Measurements from ENCODE around the gene ZNHIT6. TPM values are rescaled to one million over a fixed set of nuclear protein-coding genes. Genes with fewer than 3 reads are reported as not detected.

The ZNHIT6 gene
- total RNA-seq, 1 experiment from 2014 or later: 41.2 TPM

DNA sequence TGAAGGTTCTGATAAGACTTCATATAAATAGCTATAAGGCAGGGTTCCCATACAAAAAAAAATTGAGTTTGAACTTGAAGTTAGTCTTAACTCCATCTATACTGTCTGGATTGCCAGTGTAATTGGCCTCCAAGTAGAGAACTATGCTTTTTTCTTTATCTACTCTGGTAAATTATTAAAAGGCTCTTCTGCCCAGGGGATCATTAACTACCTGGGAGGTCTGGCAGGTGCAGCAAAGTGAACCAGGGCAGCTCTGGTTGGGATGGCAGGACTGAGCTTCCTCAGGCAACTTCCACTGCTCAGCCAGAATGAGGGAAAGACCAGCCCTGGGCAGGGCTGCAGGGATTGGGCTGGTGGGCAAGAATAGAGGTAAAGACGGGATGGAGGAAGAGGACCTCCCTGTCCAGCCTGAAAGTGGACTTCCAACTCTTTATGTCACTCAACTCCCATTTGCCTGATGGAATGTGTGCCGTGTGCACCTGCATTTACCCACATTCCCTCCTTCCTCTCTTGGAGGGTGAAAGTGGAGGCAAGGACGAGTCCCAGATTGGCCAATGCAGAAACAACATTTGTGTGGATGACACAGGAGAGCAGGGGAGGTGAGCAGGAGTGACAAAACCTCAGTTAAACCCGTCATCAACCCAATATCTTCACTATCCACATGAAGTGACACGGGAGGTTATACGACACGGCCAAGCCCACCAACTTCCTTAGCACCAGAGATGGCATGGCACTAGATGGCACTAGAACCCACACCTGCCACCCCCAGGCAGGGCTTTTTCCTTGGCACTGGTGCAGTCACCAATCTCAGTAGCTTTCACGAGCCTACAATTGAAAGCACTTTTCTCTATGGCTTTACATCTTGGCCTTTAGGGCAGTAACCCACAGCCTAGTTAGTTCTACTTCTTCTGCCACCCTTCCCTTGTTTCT is 102.5 kb downstream of the ZNHIT6 start:
- H3K27me3 Mint-ChIP-seq (ENCODE audit: unreplicated experiment): no peaks in the 10 kb centered on the region

DNA sequence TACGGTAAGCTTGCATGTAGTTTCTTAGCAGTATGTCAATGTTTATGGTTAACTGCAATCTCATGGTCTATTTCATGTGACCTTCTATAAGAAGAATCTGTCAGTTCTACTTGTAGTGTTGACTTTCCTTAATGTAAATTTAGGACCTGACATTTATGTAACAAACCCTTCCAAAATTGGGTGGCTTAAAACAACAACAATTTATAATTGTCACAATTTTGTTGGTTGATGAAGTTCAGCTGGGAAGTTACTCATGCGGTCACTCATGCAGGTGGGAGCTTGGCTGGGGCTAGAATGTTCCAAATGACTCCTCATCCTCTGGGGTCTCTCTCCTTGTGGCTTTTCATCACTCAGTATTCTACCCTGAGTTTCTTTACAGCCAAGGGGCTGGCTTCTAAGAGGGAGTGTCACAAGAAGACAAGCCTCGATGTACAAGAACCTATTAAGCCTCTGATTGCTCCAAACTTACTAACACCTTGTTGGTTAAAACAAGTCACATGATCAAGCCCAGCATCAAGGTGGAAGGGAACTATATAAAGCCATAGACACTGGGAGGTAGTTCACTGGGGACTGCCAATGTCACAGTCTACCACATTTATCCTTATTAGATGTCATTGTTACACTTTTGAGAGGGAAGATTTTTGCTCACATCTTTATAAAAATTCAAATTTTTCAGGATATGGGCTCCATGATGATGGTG is 103.8 kb downstream of the ZNHIT6 start:
- DNase-seq: no peak
- Mint-ChIP-seq H3K4me1 (ENCODE audit: low read depth, unreplicated experiment) (peaks cover 60% of the 10 kb centered on the region), H3K27ac (ENCODE audit: unreplicated experiment) (no peak overlapping the region), H3K36me3 (ENCODE audit: insufficient read depth, unreplicated experiment) (peaks cover 30% of the 10 kb centered on the region), H3K4me3 (ENCODE audit: low read depth, unreplicated experiment) (no peak overlapping the region), H3K9me3 (ENCODE audit: low read depth, unreplicated experiment) (peaks cover 3% of the 10 kb centered on the region), H3K27me3 (ENCODE audit: unreplicated experiment) (no peaks in the 10 kb centered on the region)
- BruUV-seq (replicated peaks): no TSS peak
- TF ChIP-seq, protein P1, sequence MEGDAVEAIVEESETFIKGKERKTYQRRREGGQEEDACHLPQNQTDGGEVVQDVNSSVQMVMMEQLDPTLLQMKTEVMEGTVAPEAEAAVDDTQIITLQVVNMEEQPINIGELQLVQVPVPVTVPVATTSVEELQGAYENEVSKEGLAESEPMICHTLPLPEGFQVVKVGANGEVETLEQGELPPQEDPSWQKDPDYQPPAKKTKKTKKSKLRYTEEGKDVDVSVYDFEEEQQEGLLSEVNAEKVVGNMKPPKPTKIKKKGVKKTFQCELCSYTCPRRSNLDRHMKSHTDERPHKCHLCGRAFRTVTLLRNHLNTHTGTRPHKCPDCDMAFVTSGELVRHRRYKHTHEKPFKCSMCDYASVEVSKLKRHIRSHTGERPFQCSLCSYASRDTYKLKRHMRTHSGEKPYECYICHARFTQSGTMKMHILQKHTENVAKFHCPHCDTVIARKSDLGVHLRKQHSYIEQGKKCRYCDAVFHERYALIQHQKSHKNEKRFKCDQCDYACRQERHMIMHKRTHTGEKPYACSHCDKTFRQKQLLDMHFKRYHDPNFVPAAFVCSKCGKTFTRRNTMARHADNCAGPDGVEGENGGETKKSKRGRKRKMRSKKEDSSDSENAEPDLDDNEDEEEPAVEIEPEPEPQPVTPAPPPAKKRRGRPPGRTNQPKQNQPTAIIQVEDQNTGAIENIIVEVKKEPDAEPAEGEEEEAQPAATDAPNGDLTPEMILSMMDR (IDR thresholded peaks at IDR 0.05; ENCODE audit: unreplicated experiment): no peak
- CTCF ChIA-PET: no interaction called here
- intact Hi-C loops (cut with micrococcal nuclease; ENCODE audit: unreplicated experiment): no loop called here

More for the DNA sequence above, 102.5 kb downstream of the ZNHIT6 start:
- H3K27ac Mint-ChIP-seq (ENCODE audit: unreplicated experiment): peak overlapping the region; percentile 88
- CTCF ChIA-PET: interaction anchor here (0.6 to 3.1 kb wide), 9 partner anchors 21 to 298 kb away, joined by 3 to 39 read pairs (median 4); partner anchors contain the start of gene ZNHIT6
- H3K9me3 Mint-ChIP-seq (ENCODE audit: low read depth, unreplicated experiment): peaks cover 4% of the 10 kb centered on the region
- intact Hi-C loops (cut with micrococcal nuclease; ENCODE audit: unreplicated experiment): loop anchor here (1.0 to 5.0 kb wide), 4 partner anchors 21 to 245 kb away; partner anchors contain the start of gene ZNHIT6
- peak; percentile 72 for DNase-seq
- TF ChIP-seq, protein P1 (IDR thresholded peaks at IDR 0.05; ENCODE audit: unreplicated experiment): no peak
- peaks cover 73% of the 10 kb centered on the region for H3K4me1 Mint-ChIP-seq (ENCODE audit: low read depth, unreplicated experiment)
- peaks cover 30% of the 10 kb centered on the region for H3K36me3 Mint-ChIP-seq (ENCODE audit: insufficient read depth, unreplicated experiment)
- peak overlapping the region; percentile 40 for H3K4me3 Mint-ChIP-seq (ENCODE audit: low read depth, unreplicated experiment)
- BruUV-seq (replicated peaks): no TSS peak

DNA sequence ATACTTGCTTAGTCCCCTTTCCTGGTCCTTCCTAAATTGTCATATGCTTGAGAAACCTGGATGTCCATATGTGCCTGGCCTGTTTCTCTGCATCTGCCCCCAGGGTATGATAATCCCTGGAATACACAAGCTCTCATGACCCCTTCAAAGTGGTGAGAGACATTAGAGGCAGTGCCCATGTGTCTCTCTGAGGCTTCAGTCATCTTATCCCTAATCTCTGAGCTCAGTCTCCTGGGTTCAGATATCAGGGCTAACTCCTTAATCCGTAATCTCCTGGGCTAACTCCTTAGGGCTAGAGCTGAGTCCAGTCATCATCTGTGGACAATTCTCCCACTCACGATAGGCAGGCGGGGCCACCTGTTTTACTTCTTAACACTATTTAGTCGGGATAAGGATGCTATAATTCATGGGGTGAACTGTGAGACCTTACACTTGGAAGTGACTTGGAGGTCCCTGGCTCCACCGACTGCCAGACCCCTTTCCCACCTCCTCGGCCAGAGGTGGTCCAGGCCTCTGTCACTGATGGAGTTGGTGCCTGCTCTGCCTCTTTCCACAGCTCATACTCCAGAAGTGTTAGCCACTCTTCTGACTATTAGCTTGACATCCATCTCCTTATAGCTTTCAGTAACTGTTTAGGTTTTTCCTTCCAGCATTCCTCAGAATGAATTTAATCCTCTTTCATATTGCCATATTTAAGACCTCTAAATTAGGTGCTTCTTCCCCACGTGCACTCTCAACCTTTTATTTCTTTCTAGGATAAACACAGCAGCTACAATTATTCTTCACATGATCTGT is 105.0 kb downstream of the ZNHIT6 start:
- intact Hi-C loops (cut with micrococcal nuclease; ENCODE audit: unreplicated experiment): no loop called here
- Mint-ChIP-seq H3K36me3 (ENCODE audit: insufficient read depth, unreplicated experiment) (peaks cover 24% of the 10 kb centered on the region), H3K4me3 (ENCODE audit: low read depth, unreplicated experiment) (no peak overlapping the region), H3K9me3 (ENCODE audit: low read depth, unreplicated experiment) (peaks cover 2% of the 10 kb centered on the region), H3K27ac (ENCODE audit: unreplicated experiment) (no peak overlapping the region), H3K4me1 (ENCODE audit: low read depth, unreplicated experiment) (peaks cover 54% of the 10 kb centered on the region), H3K27me3 (ENCODE audit: unreplicated experiment) (no peaks in the 10 kb centered on the region)
- TF ChIP-seq, protein P1 (IDR thresholded peaks at IDR 0.05; ENCODE audit: unreplicated experiment): no peak
- no TSS peak for BruUV-seq (replicated peaks)
- CTCF ChIA-PET: interaction anchor here (1.2 kb wide), 1 partner anchor 21 kb away, joined by 3 read pairs; no protein-coding TSS in a partner anchor
- no peak for DNase-seq

DNA sequence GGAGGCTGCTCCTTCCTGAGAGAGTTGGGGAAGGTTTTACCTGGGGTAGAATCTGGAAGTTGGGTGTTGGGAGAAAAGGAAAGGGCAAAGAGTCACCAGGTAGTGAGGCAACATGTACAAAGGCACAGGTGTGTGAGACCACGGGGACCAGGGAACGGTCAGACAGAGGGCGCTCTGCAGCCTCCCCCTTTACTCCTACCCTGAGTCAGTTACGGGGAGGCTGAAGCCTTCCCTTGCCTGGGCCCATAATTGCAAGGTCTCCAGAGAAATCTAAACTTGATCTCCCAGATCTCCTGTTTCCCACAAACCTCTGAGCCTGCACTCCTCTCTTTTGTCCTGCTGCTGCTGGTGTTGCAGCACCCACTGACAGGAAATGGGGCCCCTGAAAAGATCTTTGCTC is 105.7 kb downstream of the ZNHIT6 start:
- DNase-seq: no peak
- H3K27ac Mint-ChIP-seq (ENCODE audit: unreplicated experiment): no peak overlapping the region
- H3K4me1 Mint-ChIP-seq (ENCODE audit: low read depth, unreplicated experiment): peaks cover 49% of the 10 kb centered on the region
- no peak overlapping the region for H3K4me3 Mint-ChIP-seq (ENCODE audit: low read depth, unreplicated experiment)
- intact Hi-C loops (cut with micrococcal nuclease; ENCODE audit: unreplicated experiment): no loop called here
- peaks cover 2% of the 10 kb centered on the region for H3K9me3 Mint-ChIP-seq (ENCODE audit: low read depth, unreplicated experiment)
- peaks cover 19% of the 10 kb centered on the region for H3K36me3 Mint-ChIP-seq (ENCODE audit: insufficient read depth, unreplicated experiment)
- TF ChIP-seq, protein P1 (IDR thresholded peaks at IDR 0.05; ENCODE audit: unreplicated experiment): no peak
- BruUV-seq (replicated peaks): no TSS peak
- no peaks in the 10 kb centered on the region for H3K27me3 Mint-ChIP-seq (ENCODE audit: unreplicated experiment)
- CTCF ChIA-PET: interaction anchor here (1.2 kb wide), 1 partner anchor 21 kb away, joined by 3 read pairs; no protein-coding TSS in a partner anchor
